ENCODE measurements around the gene JAG1.

Gene JAG1

DNA sequence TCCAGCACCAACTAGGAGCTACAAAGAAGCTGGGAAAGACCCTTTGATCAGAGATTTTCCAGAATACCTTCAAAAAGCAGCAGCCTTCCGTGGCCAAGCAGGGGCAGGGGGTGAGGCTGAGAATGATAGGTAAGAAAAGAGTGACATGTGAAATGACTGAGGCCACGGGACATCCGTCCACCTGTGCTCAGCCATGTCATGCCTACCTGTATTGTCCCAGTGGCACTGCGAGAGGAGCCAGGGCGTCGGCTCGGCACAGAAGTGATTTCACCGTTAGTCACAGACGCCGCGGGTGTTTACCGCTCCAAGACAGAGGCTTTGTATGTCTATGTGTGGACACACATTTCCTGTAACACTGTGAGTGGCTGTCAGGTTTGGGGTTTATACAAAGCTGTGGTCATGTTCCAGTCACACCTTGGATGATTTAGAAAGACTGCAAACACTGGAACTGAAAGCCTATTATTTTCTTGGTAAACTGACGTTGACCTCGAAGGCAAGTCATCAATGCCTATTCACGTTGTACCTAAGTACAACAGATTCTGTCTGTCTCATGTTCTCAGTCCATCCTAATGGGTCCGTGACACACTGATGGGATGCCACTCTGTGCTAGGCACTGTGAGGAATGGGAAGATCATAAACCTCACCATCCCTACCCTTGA is 32.1 kb upstream of the JAG1 start:
- H3K4me3 ChIP-seq (ENCODE audit: low read depth, low read length), result no peak overlapping the region
- no peak for DNase-seq (ENCODE audit: low read depth)

DNA sequence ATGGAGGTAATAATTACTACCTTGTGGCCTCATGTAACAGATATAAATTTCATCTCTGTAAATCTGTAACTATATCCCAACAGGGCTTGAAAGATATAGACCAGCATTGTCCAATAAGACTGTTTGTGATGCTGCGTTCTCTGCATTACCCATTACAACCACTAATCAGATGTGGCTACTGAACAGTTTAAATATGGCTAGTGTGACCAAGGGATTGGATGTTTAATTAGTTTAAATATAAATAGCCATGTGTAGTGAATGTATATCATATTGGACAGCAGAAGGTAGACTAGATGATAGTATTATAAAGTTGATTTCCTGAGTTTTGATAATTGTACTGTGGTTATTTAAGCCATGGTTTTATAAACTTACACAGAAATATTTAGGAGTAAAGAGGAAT is 27.8 kb upstream of the JAG1 start:
- DNase-seq (ENCODE audit: low read depth), result no peak
- H3K4me3 ChIP-seq (ENCODE audit: low read depth, low read length), result no peak overlapping the region

DNA sequence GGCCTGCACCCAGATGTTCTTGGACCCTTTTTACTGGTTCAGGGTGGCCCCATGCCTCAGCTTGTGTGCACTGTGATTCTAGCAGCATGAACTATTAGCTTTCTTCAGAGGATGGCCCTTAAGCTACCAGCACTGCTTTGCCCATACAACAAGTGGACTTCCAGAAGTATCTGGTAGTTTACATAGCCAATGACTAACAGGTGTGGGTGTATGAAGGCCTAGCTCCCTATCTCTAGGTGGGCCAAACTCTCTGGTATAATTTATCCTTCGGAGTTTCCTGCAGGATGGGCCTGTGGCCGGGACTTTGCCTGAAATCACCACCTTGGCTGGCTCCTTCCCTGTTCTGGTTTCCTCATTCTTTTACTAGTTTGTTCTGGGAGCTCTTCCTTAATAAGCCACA is 26.1 kb upstream of the JAG1 start:
- no peak for DNase-seq (ENCODE audit: low read depth)
- no peak overlapping the region for H3K4me3 ChIP-seq (ENCODE audit: low read depth, low read length)

DNA sequence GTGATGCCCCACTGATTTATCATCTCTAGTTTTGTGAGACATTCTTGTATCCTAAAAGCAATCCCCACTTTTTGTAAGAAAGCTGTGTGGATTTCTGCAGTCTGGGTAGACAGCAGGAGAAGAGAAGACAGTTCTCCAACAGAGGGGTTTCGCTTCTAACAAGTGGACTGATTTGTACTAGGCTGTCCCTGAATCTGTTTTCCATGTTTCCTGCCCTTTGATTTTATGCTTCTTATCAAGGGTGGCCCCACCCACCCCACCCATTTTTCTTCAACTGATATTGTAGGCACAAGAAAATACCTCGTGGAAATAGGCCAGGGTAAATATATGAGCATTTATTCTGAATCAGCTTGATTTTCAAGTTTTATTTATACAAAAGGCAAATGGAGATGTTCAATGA is 25.7 kb upstream of the JAG1 start:
- DNase-seq (ENCODE audit: low read depth), result no peak
- no peak overlapping the region for H3K4me3 ChIP-seq (ENCODE audit: low read depth, low read length)

DNA sequence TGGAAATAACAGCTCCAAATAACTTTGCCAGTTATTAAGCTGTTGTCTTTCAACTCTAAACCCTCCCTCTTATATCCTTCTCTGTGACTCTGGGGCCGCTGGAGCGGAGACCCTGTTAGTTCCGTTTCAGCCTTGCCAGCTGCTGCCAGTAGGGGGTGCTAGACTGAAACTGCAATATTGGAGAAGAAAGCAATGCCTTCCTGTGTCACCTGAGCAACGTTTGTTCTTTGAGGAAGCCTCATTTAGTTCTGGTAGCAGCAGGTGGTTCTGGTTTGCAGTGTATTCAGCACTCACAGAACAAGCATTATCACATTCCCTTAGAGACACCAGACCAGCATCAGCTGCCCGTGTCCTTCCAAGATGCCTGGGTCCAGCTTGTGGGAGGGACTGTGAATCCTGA is 22.9 kb upstream of the JAG1 start:
- DNase-seq (ENCODE audit: low read depth), result no peak
- no peak overlapping the region for H3K4me3 ChIP-seq (ENCODE audit: low read depth, low read length)

DNA sequence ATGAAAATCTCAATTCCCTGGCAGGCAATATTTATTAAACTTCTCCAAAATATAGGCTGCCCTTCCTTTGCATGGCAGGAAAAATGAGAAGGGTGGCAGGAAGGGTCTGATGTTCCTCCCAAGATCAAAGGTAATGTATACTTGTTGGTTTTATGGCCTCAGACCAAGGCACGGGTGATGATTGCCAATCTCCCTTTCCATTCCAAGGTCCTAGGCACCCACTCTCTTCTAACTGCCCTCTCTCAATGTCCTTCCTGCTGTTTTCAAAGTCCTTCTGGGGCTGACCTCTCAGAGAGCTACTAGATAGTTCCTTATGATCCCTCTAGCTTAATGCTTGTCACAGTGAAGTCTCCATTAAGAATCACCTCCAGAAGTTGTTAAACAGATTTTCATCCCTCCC is 15.6 kb upstream of the JAG1 start:
- no peak for DNase-seq (ENCODE audit: low read depth)

DNA sequence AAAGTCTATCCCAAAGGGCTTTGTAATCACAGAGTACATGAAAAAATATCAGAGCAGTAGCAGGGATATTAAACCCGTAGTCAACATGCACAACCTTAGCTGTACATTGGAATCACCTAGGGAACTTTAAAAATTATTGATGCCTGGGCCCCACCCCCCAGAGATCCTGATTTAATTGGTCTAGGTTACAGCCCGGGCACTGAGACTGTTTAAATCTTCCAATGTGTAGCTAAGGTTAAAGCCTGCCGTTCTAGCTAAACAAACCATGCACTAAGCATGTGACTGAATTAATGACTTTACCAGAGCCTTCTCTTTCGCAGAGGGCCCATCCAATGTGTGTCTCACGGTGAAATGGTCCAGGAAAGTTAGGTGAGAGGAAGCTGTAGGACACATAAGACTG is 14.1 kb upstream of the JAG1 start:
- H3K4me3 ChIP-seq (ENCODE audit: low read depth, low read length), result no peak overlapping the region
- DNase-seq (ENCODE audit: low read depth), result no peak

More for the DNA sequence above, 15.6 kb upstream of the JAG1 start:
- no peak overlapping the region for H3K4me3 ChIP-seq (ENCODE audit: low read depth, low read length)

DNA sequence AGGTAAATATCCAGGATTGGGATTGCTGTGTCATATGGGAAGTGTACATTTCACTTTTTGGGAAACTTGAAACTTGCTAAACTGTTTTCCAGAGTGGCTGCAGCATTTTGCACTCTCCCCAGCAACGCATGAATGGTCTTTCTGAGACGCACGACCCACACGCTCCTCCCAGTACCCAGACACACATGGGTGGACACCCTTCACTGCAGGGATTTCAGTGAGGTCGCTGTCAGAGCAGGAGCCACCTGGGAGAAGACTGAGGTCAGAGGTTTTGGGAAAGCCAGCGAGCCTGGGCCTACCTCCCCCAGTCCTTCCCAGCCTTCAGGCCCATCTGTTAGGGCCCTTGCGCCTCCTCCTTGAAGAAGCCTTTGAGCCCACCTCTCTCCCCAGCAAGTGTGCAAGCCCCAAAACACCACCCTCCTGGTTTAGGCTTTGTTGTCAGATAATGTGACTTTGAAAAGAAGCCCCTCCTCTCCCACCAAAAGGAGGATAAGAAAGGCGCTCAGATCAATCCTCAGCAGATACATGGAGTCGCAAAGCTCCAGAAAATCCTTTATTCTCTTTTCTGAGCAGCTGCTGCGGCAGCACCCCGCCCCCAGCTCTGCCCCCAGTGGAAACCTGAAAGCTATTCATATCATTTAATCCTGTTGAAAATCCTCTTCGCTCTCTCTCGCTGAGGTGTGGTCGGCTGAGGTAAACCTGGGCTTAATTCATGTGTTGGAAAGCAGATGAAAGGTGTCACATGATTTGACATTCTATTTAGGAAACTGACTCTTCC is 12.7 kb upstream of the JAG1 start:
- no peak overlapping the region for H3K4me3 ChIP-seq (ENCODE audit: low read depth, low read length)
- no peak for DNase-seq (ENCODE audit: low read depth)

DNA sequence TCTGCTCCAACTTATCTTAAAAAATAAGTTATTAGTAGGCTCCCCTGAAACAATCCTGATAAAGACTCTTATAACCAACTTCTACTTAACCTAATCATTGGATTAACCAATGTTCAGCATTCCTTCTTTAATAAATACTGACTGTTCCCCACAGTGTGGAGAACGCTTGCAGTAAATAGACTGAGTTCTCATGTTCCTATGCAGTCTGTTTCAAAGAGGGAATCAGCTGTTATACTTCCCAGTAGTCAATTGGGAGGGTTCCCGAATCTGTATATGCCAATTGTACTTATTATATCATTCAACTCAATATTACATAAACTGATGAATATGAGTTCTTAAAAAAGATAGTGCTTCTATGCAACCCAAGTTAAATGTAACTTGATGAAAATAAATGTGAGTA is 9.7 kb upstream of the JAG1 start:
- no peak overlapping the region for H3K4me3 ChIP-seq (ENCODE audit: low read depth, low read length)
- no peak for DNase-seq (ENCODE audit: low read depth)

DNA sequence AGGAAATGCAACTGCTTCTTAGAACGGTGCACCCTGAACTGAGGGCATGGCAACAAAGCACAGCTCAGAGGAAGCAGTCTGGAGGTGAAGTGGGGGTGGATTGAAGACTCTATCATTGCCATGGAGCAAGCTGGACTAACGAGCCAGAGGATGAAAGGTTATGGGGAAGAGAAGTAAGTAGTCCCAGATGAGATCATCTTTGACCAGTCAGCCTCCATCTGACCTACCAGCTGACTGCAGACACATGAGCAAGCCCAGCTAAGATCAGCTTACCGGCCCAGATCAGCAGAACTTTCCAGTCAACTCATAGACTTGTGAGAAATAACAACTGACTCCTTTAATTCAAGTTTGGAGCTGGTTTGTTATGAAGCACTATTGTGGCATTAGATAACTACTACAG is 9.1 kb upstream of the JAG1 start:
- no peak overlapping the region for H3K4me3 ChIP-seq (ENCODE audit: low read depth, low read length)
- DNase-seq (ENCODE audit: low read depth), result no peak

DNA sequence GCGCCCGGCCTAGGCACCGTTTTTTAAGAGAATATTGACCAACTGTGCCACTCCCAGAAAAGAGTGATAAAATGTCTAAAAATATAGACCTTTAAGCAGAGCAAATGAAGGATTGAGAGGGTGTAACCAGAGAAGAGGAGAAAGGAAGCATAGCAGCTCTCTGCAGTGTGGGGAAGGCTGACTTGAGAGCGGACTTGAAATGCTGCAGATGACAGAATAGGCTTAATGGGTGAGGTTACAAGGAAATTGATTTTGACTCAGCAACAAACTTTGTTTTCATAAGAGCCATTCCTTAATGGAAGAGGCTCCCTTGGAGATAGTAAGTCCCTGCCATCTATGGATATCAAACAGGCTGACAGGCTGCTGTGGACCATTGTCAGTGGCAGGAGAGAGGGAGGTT is 7.7 kb upstream of the JAG1 start:
- no peak for DNase-seq (ENCODE audit: low read depth)
- no peak overlapping the region for H3K4me3 ChIP-seq (ENCODE audit: low read depth, low read length)

DNA sequence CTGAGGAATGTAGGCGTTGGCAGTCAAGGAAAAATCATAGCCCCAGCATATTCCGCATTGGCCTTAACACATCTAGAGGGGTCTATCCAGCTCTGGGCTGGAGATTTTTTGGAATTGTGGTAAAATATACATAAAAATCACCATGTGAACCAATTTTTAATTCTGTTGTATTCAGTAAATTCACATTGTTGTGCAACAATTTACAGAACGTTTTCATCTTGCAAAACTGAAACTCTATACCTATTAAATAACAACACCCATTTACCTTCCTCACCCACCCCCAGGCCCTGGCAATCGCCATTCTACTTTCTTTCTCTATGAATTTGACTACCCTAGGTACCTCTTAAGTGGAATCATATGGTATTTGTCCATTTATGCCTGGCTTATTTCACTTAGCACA is 6.8 kb upstream of the JAG1 start:
- DNase-seq (ENCODE audit: low read depth), result no peak
- no peak overlapping the region for H3K4me3 ChIP-seq (ENCODE audit: low read depth, low read length)

DNA sequence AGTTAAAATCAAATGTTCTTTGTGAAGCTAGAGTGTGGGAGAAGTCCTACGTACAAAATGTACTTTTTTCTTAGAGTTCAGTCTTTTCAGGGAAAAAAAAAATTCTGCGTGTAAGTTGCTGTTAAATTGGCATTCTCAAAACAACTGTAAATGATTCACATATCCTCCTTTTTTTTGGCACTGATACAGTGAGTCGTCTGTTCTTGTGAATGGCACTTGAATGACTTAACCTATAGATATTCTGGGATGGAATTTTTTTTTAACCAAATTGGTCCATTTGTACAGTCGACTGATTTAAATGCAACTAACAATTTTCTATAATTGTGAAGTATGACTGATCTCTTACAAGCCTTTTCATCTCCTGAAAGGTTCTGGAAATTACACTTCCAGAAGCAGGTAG is 5.5 kb upstream of the JAG1 start:
- DNase-seq (ENCODE audit: low read depth), result peak; percentile 26
- H3K4me3 ChIP-seq (ENCODE audit: low read depth, low read length), result no peak overlapping the region

DNA sequence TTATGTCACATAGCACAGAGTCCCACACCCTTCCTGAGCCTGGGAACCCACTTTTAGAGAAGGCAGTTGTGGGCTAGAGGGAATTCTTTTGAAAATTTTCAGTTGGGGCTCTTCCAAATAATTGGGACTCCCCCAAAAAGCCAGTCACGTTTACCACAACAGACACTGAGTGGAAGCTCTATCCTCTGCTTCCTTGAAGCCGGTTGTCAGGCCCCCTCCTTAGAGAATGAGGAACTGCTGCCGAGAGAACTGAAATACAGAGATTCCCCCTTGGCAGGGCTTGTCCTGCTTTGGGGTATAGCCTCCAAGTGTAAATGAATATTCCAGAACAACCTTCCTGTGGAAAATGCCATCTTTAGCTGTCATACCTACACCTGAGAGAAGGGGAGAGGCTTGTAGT is 2.7 kb upstream of the JAG1 start:
- no peak for DNase-seq (ENCODE audit: low read depth)
- H3K4me3 ChIP-seq (ENCODE audit: low read depth, low read length), result no peak overlapping the region

DNA sequence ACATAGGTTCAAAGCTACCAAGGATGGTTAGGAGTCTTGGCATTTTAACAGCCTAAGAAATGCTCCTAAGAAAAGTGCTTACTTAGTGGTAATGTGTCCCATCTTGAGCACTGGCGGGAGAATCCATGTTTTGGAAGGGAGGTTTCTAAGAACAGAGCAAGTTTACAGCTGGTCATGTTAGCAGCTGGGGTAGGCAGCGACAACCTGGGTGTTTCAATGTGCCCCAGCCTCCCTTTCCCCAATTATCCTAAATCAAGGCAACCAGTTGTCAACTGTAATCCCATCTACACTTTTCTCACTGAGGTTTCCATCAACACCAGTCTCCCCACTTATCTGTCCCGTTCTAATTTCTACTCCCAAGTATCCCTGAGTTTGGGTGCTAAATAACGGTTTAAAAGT is 1.6 kb upstream of the JAG1 start:
- H3K4me3 ChIP-seq (ENCODE audit: low read depth, low read length), result no peak overlapping the region
- DNase-seq (ENCODE audit: low read depth), result no peak

DNA sequence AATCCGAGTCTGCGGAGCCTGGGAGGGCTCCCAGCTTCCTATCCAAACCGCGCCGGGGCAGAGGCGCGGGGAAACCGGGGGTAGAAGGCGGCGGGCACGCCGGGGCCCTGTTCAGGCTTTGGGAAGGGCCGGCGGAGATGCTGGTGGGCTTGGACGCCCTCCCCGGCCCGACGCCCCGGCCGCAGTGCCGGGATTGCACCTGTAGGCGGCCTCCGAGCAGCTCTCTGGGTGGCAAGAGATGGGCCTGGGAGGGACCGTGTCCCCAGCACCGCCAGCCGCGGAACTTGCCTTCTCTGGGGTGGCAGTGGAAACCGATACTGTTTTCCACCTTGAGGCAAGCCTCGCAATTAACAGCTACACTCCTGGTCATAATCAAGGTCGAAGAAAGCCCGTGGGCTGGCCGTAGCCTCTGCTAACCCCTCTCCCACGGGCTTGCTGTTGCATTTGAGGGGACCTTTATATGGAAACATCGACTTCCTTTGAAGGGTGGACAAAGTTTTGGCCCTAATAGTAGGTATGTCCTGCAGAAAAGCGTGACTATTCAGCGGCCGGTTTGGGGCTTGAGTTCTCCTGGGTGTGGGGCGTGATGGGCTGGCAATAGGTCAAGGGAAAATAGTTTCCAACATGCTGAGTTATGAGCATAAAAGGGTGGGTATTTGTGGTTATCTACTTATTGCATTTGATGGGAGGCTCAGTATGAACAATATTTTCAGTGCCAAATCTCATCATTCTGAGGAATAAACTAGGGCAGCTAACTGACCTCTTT is 1.1 kb upstream of the JAG1 start:
- no peak for DNase-seq (ENCODE audit: low read depth)
- H3K4me3 ChIP-seq (ENCODE audit: low read depth, low read length), result peak overlapping the region; percentile 81

DNA sequence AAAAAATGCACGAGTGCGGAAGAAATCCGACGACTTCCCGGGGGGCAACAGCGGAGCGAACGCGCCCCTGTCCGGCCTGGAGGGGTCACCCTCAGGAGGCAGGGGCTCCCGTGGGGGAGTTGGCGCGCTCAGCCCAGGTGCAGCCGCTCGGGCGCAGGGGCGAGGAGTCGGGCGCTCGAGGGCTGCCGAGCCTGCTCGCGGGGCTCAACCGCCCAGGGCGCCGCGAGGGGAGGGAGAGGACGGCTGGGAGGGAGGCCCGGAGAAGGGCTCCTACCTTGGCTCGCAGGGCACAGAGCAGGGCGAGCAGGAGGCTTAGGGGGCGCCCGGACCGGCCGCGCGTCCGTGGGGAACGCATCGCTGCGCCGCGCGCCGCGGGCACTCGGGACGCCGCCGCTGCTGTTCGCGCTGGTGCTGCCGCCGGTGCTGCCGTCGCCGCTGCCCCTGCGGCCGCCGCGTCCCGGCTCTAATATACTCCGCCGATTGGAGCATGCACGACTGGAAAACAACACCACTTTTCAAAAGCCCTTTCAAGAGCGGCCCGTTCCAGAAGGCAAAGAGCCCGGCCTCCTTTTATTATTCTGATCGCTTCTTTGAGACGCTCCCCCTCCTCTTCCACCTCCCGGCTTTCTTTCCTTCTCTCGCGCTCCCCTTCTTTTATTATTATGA is 490 bp downstream of the JAG1 start:
- H3K4me3 ChIP-seq (ENCODE audit: low read depth, low read length), result peak overlapping the region; percentile 81
- no peak for DNase-seq (ENCODE audit: low read depth)

DNA sequence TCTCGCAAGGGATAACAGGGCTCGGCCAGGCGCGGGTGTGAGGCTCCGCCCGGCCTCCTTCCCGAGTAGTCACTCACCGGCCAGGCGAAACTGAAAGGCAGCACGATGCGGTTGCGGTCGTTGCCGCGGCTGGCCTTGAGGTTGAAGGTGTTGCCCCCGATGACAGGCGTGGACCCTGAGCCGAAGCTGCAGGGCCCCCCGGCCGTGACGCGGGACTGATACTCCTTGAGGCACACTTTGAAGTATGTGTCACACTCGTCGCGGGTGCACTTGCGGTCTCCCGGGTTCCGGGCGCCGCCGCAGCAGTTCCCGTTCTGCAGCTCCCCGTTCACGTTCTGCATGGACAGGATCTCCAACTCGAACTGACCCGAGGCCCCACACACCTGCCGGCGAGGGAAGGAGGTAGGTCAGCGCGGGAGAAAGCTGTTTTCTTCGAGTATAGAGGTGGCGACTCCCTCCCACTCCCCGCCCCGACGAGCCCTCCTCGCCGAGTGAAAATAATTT is 1.1 kb downstream of the JAG1 start:
- peak overlapping the region; percentile 81 for H3K4me3 ChIP-seq (ENCODE audit: low read depth, low read length)
- DNase-seq (ENCODE audit: low read depth), result no peak

DNA sequence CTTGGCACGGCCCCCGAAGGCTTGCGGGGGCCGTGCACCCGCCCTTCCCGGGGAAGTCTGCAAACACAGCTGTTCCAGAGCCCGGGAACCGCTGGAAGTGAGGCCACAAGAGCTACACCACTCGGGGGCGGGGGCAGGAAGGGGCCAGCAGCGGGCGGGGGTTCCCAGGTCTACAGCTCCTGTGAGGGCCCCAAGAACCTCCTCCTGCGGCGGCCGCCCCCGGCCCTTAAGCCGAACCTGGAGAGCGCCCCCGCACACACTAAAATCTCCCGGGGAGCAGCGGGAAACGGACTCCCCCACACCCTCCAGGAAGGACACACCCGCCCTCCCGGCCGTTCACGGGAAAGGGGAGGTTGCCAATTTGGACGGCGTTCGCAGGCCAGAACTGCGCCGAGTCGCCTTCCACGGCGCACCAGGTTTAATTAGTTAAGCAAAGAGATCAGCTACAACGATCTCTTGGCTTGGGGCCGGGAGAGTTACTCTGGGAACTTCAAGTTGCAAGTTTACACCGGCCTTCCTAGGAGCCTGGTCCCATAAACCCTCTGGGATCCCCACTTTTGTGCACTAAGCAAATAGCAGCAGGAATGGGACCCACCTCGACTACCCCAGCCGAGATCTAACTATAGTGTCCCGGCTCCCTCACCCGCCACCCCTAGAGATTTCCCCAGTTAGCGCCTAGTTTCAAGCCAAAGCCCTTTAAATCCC is 1.7 kb downstream of the JAG1 start:
- peak overlapping the region; percentile 81 for H3K4me3 ChIP-seq (ENCODE audit: low read depth, low read length)
- no peak for DNase-seq (ENCODE audit: low read depth)
